GM12873 (cell line): ENCODE results near the gene ZBTB16.

ENCODE experiments used
- CTCF ChIP-seq: IDR thresholded peaks from 2 replicates; pipeline ENCODE4 v1.5.1; 2012; ENCODE audit warnings: low read depth, mild to moderate bottlenecking, moderate library complexity, low read length, control low read depth; ENCODE audit not compliant: insufficient read depth; ENCODE audit errors: missing control alignments

The ZBTB16 gene

GRCh38 chr11:114219559-114220349 lies 160.2 kb downstream of the ZBTB16 start:
- no peak for TF ChIP-seq CTCF

- TF ChIP-seq CTCF, result no peak
These were observed 161.5 kb downstream of the ZBTB16 start for GRCh38 chr11:114221037-114221436.

- TF ChIP-seq CTCF, result no peak
These were observed 166.2 kb downstream of the ZBTB16 start for GRCh38 chr11:114225661-114226060.

- no peak for TF ChIP-seq CTCF
These were observed 166.8 kb downstream of the ZBTB16 start for GRCh38 chr11:114226356-114226755.

GRCh38 chr11:114228435-114229411 lies 169.2 kb downstream of the ZBTB16 start:
- no peak for TF ChIP-seq CTCF

GRCh38 chr11:114230031-114230704 lies 170.7 kb downstream of the ZBTB16 start:
- no peak for TF ChIP-seq CTCF
